OCI-LY1 (cell line): ENCODE results near the gene STK32B.

Experiments used
- H2AFZ ChIP-seq: fragments of 200-600 bp; sonication (generic), shearing (Covaris generic); 2 replicates; pipeline ENCODE4 v1.6.0; 2014; ENCODE audit warnings: antibody characterized with exemption, mild to moderate bottlenecking, low read length
- H3F3A ChIP-seq: fragments of 200-600 bp; sonication (generic), shearing (Covaris generic); 2 replicates; pipeline ENCODE4 v1.6.0; 2014; ENCODE audit warnings: mild to moderate bottlenecking, antibody characterized with exemption, low read length, moderate library complexity; ENCODE audit not compliant: insufficient read depth
- H3K27ac ChIP-seq: fragments of 200-600 bp; sonication (generic); 2 replicates; pipeline ENCODE4 v1.5.1; 2014; ENCODE audit warnings: low read length, mixed run types, mild to moderate bottlenecking, low read depth; ENCODE audit not compliant: poor library complexity, severe bottlenecking
- H3K27me3 ChIP-seq: fragments of 200-600 bp; sonication (generic); 2 replicates; pipeline ENCODE4 v1.6.0; 2014; ENCODE audit warnings: antibody characterized with exemption, mild to moderate bottlenecking, low read length, moderate library complexity; ENCODE audit not compliant: insufficient read depth
- H3K36me3 ChIP-seq: fragments of 200-600 bp; sonication (generic); 2 replicates; pipeline ENCODE4 v1.6.1; 2014; ENCODE audit warnings: mild to moderate bottlenecking, antibody characterized with exemption, low read length, moderate library complexity, mixed read lengths; ENCODE audit not compliant: insufficient read depth
- H3K4me1 ChIP-seq: fragments of 200-600 bp; sonication (generic); 2 replicates; pipeline ENCODE4 v1.5.1; 2014; ENCODE audit warnings: mild to moderate bottlenecking, low read length, moderate library complexity; ENCODE audit not compliant: insufficient read depth, severe bottlenecking
- H3K4me2 ChIP-seq: fragments of 200-600 bp; sonication (generic), shearing (Covaris generic); 2 replicates; pipeline ENCODE4 v1.6.1; 2014; ENCODE audit warnings: low read length
- H3K4me3 ChIP-seq: fragments of 200-600 bp; sonication (generic); 2 replicates; pipeline ENCODE4 v1.5.1; 2014; ENCODE audit warnings: low read length, low read depth, mild to moderate bottlenecking, mixed read lengths; ENCODE audit not compliant: poor library complexity, severe bottlenecking
- H3K79me2 ChIP-seq: fragments of 200-600 bp; shearing (Covaris generic); 2 replicates; pipeline ENCODE4 v1.6.1; 2016; ENCODE audit warnings: mixed run types, low read length, mixed read lengths; ENCODE audit not compliant: insufficient read depth
- H3K9ac ChIP-seq: fragments of 200-600 bp; sonication (generic), shearing (Covaris generic); 2 replicates; pipeline ENCODE4 v1.6.1; 2014; ENCODE audit warnings: mild to moderate bottlenecking, low read length, mixed read lengths
- H3K9me2 ChIP-seq: fragments of 200-600 bp; sonication (generic), shearing (Covaris generic); 2 replicates; pipeline ENCODE4 v1.6.1; 2014; ENCODE audit warnings: low read depth, mild to moderate bottlenecking, low read length, mixed read lengths
- H3K9me3 ChIP-seq: fragments of 200-600 bp; shearing (Covaris generic); 2 replicates; pipeline ENCODE4 v1.6.1; 2014; ENCODE audit warnings: low read length, mixed read lengths
- H4K20me1 ChIP-seq: fragments of 200-600 bp; sonication (generic), shearing (Covaris generic); 2 replicates; pipeline ENCODE4 v1.6.0; 2016; ENCODE audit warnings: mild to moderate bottlenecking, low read length; ENCODE audit not compliant: insufficient read depth
- CTCF ChIP-seq: fragments of 200-600 bp; sonication (generic), shearing (Covaris generic); IDR thresholded peaks from 2 replicates; pipeline ENCODE4 v1.5.1; 2017; ENCODE audit warnings: mild to moderate bottlenecking, antibody characterized with exemption, low read length, moderate library complexity, mixed read lengths
- EZH2 ChIP-seq: fragments of 200-600 bp; sonication (generic), shearing (Covaris generic); IDR thresholded peaks from 2 replicates; pipeline ENCODE4 v1.8.0; 2017; ENCODE audit warnings: borderline replicate concordance, mixed run types, mild to moderate bottlenecking, antibody characterized with exemption, low read length, moderate library complexity, mixed read lengths

The STK32B gene

DNA sequence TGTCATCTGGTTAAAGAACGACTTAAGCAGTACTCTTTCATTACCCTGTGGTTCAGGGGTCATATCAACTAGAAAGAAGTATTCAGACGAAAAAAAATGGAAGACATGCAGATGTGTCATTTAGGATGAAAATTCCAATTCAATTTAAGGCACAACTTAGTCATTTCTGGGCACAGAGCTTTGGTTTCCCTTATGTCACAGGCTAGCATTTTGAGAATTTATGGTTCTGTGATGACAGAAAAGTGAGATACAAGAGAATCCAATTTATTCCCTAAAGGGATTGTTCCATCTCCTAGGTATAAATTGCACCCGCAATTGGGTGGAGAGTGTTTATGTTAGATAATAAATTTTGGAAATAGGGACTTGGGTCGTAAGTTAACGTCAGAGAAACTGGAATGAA lies 306.6 kb downstream of the STK32B start:
- TF ChIP-seq EZH2 (no peak), CTCF (no peak)
- H3K27ac ChIP-seq = no peak overlapping the region
- no peaks in the 10 kb centered on the region for H3K4me1 ChIP-seq
- no peaks in the 10 kb centered on the region for H3F3A ChIP-seq
- H4K20me1 ChIP-seq = no peaks in the 10 kb centered on the region
- no peak overlapping the region for H3K4me3 ChIP-seq
- no peaks in the 10 kb centered on the region for H3K27me3 ChIP-seq
- H3K9me3 ChIP-seq = no peaks in the 10 kb centered on the region
- no peaks in the 10 kb centered on the region for H3K79me2 ChIP-seq
- no peak overlapping the region for H2AFZ ChIP-seq
- H3K36me3 ChIP-seq = no peaks in the 10 kb centered on the region
- H3K9ac ChIP-seq = no peak overlapping the region
- no peak overlapping the region for H3K4me2 ChIP-seq
- H3K9me2 ChIP-seq = no peaks in the 10 kb centered on the region

DNA sequence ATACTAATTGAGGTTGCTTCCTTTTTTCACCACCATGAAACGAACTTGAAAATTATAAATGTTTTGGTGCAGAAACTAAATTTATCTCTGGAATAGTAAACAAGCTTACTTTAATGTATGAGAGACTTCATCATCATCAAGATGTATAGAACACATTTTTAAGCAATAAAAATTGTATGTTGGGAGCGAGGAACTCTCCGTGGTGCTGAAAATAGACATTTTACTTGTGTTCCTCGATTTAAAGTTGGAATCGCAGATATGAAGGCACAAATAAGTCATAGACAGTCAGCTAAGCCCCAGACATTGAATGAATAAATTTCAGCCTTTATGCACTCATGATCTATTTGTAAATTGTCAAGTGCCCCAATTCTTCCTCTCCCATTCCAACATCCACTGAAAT lies 310.7 kb downstream of the STK32B start:
- no peaks in the 10 kb centered on the region for H3K36me3 ChIP-seq
- no peaks in the 10 kb centered on the region for H4K20me1 ChIP-seq
- no peak overlapping the region for H2AFZ ChIP-seq
- no peak for TF ChIP-seq EZH2
- TF ChIP-seq CTCF = no peak
- no peak overlapping the region for H3K4me2 ChIP-seq
- no peaks in the 10 kb centered on the region for H3F3A ChIP-seq
- no peak overlapping the region for H3K27ac ChIP-seq
- H3K27me3 ChIP-seq = no peaks in the 10 kb centered on the region
- H3K9me3 ChIP-seq = no peaks in the 10 kb centered on the region
- no peak overlapping the region for H3K9ac ChIP-seq
- H3K4me3 ChIP-seq = no peak overlapping the region
- no peaks in the 10 kb centered on the region for H3K4me1 ChIP-seq
- H3K9me2 ChIP-seq = no peaks in the 10 kb centered on the region
- no peaks in the 10 kb centered on the region for H3K79me2 ChIP-seq

- H3K27me3 ChIP-seq = no peaks in the 10 kb centered on the region
- H3K9me3 ChIP-seq = no peaks in the 10 kb centered on the region
- no peaks in the 10 kb centered on the region for H4K20me1 ChIP-seq
- H3F3A ChIP-seq = no peaks in the 10 kb centered on the region
- no peak overlapping the region for H3K4me2 ChIP-seq
- no peak overlapping the region for H3K4me3 ChIP-seq
- no peaks in the 10 kb centered on the region for H3K79me2 ChIP-seq
- H3K9ac ChIP-seq = no peak overlapping the region
- H3K36me3 ChIP-seq = no peaks in the 10 kb centered on the region
- H3K27ac ChIP-seq = no peak overlapping the region
- H3K9me2 ChIP-seq = no peaks in the 10 kb centered on the region
- no peak for TF ChIP-seq EZH2
- no peak for TF ChIP-seq CTCF
- no peaks in the 10 kb centered on the region for H3K4me1 ChIP-seq
- no peak overlapping the region for H2AFZ ChIP-seq
These were observed 313.1 kb downstream of the STK32B start for GRCh38 chr4:5364406-5364805.
